ENCODE results near the gene USP12.

- TF ChIP-seq, protein P1, sequence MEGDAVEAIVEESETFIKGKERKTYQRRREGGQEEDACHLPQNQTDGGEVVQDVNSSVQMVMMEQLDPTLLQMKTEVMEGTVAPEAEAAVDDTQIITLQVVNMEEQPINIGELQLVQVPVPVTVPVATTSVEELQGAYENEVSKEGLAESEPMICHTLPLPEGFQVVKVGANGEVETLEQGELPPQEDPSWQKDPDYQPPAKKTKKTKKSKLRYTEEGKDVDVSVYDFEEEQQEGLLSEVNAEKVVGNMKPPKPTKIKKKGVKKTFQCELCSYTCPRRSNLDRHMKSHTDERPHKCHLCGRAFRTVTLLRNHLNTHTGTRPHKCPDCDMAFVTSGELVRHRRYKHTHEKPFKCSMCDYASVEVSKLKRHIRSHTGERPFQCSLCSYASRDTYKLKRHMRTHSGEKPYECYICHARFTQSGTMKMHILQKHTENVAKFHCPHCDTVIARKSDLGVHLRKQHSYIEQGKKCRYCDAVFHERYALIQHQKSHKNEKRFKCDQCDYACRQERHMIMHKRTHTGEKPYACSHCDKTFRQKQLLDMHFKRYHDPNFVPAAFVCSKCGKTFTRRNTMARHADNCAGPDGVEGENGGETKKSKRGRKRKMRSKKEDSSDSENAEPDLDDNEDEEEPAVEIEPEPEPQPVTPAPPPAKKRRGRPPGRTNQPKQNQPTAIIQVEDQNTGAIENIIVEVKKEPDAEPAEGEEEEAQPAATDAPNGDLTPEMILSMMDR (IDR thresholded peaks at IDR 0.05), result no peak
- TF ChIP-seq POLR2A (IDR thresholded peaks at IDR 0.05), result no peak
Observed at GRCh38 chr13:27201661-27202060, 30.1 kb upstream of the USP12 start.

All from Peyer's patch (tissue), 4 donors.